GM21381 (cell line): ENCODE measurements around the gene RFX2.

ENCODE experiments used
- ATAC-seq: cut with Tn5 transposase; IDR thresholded peaks from one replicate; pipeline ENCODE4 v1.9.1; 2021; ENCODE audit warnings: mild to moderate bottlenecking, moderate library complexity; ENCODE audit not compliant: unreplicated experiment

Gene RFX2

GRCh38 chr19:6105444-6105843, 4.9 kb downstream of the RFX2 start:
- no peak for ATAC-seq

- no peak for ATAC-seq
These were observed 6.4 kb downstream of the RFX2 start for GRCh38 chr19:6103894-6104293.

GRCh38 chr19:6103217-6103644, 7.1 kb downstream of the RFX2 start:
- ATAC-seq, result no peak

GRCh38 chr19:6101991-6102390, 8.3 kb downstream of the RFX2 start:
- ATAC-seq, result no peak

GRCh38 chr19:6101291-6101825, 8.9 kb downstream of the RFX2 start:
- ATAC-seq, result no peak

- no peak for ATAC-seq
These were observed 9.9 kb downstream of the RFX2 start for GRCh38 chr19:6100284-6100915.

GRCh38 chr19:6099599-6099998, 10.7 kb downstream of the RFX2 start:
- no peak for ATAC-seq

GRCh38 chr19:6099033-6099432, 11.3 kb downstream of the RFX2 start:
- ATAC-seq, result no peak

GRCh38 chr19:6098574-6098973, 11.7 kb downstream of the RFX2 start:
- no peak for ATAC-seq

- no peak for ATAC-seq
These were observed 12.4 kb downstream of the RFX2 start for GRCh38 chr19:6097911-6098310.

GRCh38 chr19:6095760-6096159, 14.5 kb downstream of the RFX2 start:
- ATAC-seq, result no peak

- no peak for ATAC-seq
These were observed 17.7 kb downstream of the RFX2 start for GRCh38 chr19:6092329-6093286.

- ATAC-seq, result no peak
These were observed 18.5 kb downstream of the RFX2 start for GRCh38 chr19:6091771-6092291.

- no peak for ATAC-seq
These were observed 19.7 kb downstream of the RFX2 start for GRCh38 chr19:6090634-6091033.

- ATAC-seq, result no peak
These were observed 21.7 kb downstream of the RFX2 start for GRCh38 chr19:6088602-6089049.

- peak; percentile 49 for ATAC-seq
These were observed 23.2 kb downstream of the RFX2 start for GRCh38 chr19:6087074-6087571.

- ATAC-seq, result no peak
These were observed 24.1 kb downstream of the RFX2 start for GRCh38 chr19:6086068-6086788.

- no peak for ATAC-seq
These were observed 25.5 kb downstream of the RFX2 start for GRCh38 chr19:6084821-6085220.

GRCh38 chr19:6079107-6079506, 31.2 kb downstream of the RFX2 start:
- ATAC-seq, result no peak

GRCh38 chr19:6078068-6078467, 32.2 kb downstream of the RFX2 start:
- ATAC-seq, result no peak
